Measurements from ENCODE around the gene LINC00632. TPM values are rescaled to one million over a fixed set of nuclear protein-coding genes. Genes with fewer than 3 reads are reported as not detected.

Gene LINC00632
- total and polyA plus RNA-seq, 2 donors from 2014 or later = 0.67 to 45.9 TPM

GRCh38 chrX:140766024-140766611 lies 56.6 kb downstream of the LINC00632 start:
- peak; percentile 58 for TF ChIP-seq CTCF (IDR thresholded peaks at IDR 0.05; ENCODE audit: borderline replicate concordance, extremely low read depth, insufficient read depth)
- H3K27ac ChIP-seq (ENCODE audit: low read depth in 2 of 2, low read length in 2 of 2) = no peak overlapping the region
- no peak overlapping the region for H3K9ac ChIP-seq (ENCODE audit: low read length in 3 of 3)
- no peaks in the 10 kb centered on the region for H3K9me3 ChIP-seq (ENCODE audit: control insufficient read depth in 2 of 3, insufficient read depth in 1 of 3, low read length in 3 of 3)
- H3K36me3 ChIP-seq (ENCODE audit: control insufficient read depth in 2 of 3, insufficient read depth in 3 of 3, low read length in 3 of 3) = no peaks in the 10 kb centered on the region
- H3K4me1 ChIP-seq (ENCODE audit: control insufficient read depth in 2 of 3, insufficient read depth in 2 of 3, low read depth in 1 of 3, low read length in 3 of 3) = no peaks in the 10 kb centered on the region
- DNase-seq (peak in 4 of 5 donors; percentile 48 to 80 (median 64)), FAIRE-seq (peak; percentile 91)
- H3K4me3 ChIP-seq (ENCODE audit: low read length in 3 of 3) = peak overlapping the region in 1 of 3 donors; percentile 4
- intact Hi-C loops (cut with DNase I) = no loop called here
- peaks cover 6% of the 10 kb centered on the region for H3K27me3 ChIP-seq (ENCODE audit: control insufficient read depth, insufficient read depth, low read length)

- no peak overlapping the region for H3K27ac ChIP-seq (ENCODE audit: low read depth in 2 of 2, low read length in 2 of 2)
- no peaks in the 10 kb centered on the region for H3K4me1 ChIP-seq (ENCODE audit: control insufficient read depth in 2 of 3, insufficient read depth in 2 of 3, low read depth in 1 of 3, low read length in 3 of 3)
- no peak overlapping the region for H3K4me3 ChIP-seq (ENCODE audit: low read length in 3 of 3)
- H3K9ac ChIP-seq (ENCODE audit: low read length in 3 of 3) = no peak overlapping the region
- TF ChIP-seq CTCF (IDR thresholded peaks at IDR 0.05; ENCODE audit: borderline replicate concordance, extremely low read depth, insufficient read depth) = no peak
- no peak for DNase-seq
- intact Hi-C loops (cut with DNase I) = no loop called here
- H3K36me3 ChIP-seq (ENCODE audit: control insufficient read depth in 2 of 3, insufficient read depth in 3 of 3, low read length in 3 of 3) = no peaks in the 10 kb centered on the region
- H3K9me3 ChIP-seq (ENCODE audit: control insufficient read depth in 2 of 3, insufficient read depth in 1 of 3, low read length in 3 of 3) = no peaks in the 10 kb centered on the region
- H3K27me3 ChIP-seq (ENCODE audit: control insufficient read depth, insufficient read depth, low read length) = peaks cover 6% of the 10 kb centered on the region
- no peak for FAIRE-seq
Observed at GRCh38 chrX:140767646-140768045, 58.1 kb downstream of the LINC00632 start.

GRCh38 chrX:140775211-140775610 lies 65.7 kb downstream of the LINC00632 start:
- TF ChIP-seq CTCF (IDR thresholded peaks at IDR 0.05; ENCODE audit: borderline replicate concordance, extremely low read depth, insufficient read depth) = no peak
- Histone ChIP-seq H3K36me3 (ENCODE audit: control insufficient read depth in 2 of 3, insufficient read depth in 3 of 3, low read length in 3 of 3) (no peaks in the 10 kb centered on the region), H3K27me3 (ENCODE audit: control insufficient read depth, insufficient read depth, low read length) (no peaks in the 10 kb centered on the region), H3K4me1 (ENCODE audit: control insufficient read depth in 2 of 3, insufficient read depth in 2 of 3, low read depth in 1 of 3, low read length in 3 of 3) (no peaks in the 10 kb centered on the region), H3K4me3 (ENCODE audit: low read length in 3 of 3) (no peak overlapping the region), H3K9me3 (ENCODE audit: control insufficient read depth in 2 of 3, insufficient read depth in 1 of 3, low read length in 3 of 3) (no peaks in the 10 kb centered on the region), H3K27ac (ENCODE audit: low read depth in 2 of 2, low read length in 2 of 2) (no peak overlapping the region), H3K9ac (ENCODE audit: low read length in 3 of 3) (no peak overlapping the region)
- no peak for DNase-seq
- intact Hi-C loops (cut with DNase I) = no loop called here
- no peak for FAIRE-seq

DNA sequence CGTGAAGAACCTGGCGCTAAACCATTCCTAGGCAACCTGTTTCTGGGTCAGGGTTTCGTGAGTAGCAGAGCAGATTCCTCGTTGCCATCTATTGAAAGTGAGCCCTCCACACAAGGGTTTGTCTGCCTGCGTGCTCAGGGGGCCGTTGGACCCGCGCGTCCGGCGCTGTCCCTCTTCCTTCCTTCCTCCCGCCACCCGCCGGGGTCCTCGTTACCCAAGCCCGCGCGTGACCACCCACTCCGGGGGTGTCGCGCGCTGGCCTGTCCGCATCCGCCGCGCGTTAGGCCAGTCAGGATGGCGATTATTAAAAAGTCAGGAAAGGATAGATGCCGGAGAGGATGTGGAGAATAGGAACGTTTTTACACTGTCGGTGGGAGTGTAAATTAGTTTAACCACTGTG lies 66.8 kb downstream of the LINC00632 start:
- no peak overlapping the region for H3K9ac ChIP-seq (ENCODE audit: low read length in 3 of 3)
- no peak for FAIRE-seq
- H3K4me1 ChIP-seq (ENCODE audit: control insufficient read depth in 2 of 3, insufficient read depth in 2 of 3, low read depth in 1 of 3, low read length in 3 of 3) = no peaks in the 10 kb centered on the region
- no peaks in the 10 kb centered on the region for H3K27me3 ChIP-seq (ENCODE audit: control insufficient read depth, insufficient read depth, low read length)
- H3K9me3 ChIP-seq (ENCODE audit: control insufficient read depth in 2 of 3, insufficient read depth in 1 of 3, low read length in 3 of 3) = no peaks in the 10 kb centered on the region
- no peak overlapping the region for H3K27ac ChIP-seq (ENCODE audit: low read depth in 2 of 2, low read length in 2 of 2)
- no peak for TF ChIP-seq CTCF (IDR thresholded peaks at IDR 0.05; ENCODE audit: borderline replicate concordance, extremely low read depth, insufficient read depth)
- DNase-seq = no peak
- no peak overlapping the region for H3K4me3 ChIP-seq (ENCODE audit: low read length in 3 of 3)
- no peaks in the 10 kb centered on the region for H3K36me3 ChIP-seq (ENCODE audit: control insufficient read depth in 2 of 3, insufficient read depth in 3 of 3, low read length in 3 of 3)
- intact Hi-C loops (cut with DNase I) = no loop called here
